HG03095 (cell line): ENCODE results near the gene PPP3CA.
"Not testable (repeated sequence)": the region's sequence is repeated elsewhere in the genome, so short reads cannot be mapped to it uniquely, and the experiment has no call there.

Experiments
- ATAC-seq: cut with Tn5 transposase; IDR thresholded peaks from one replicate; pipeline ENCODE4 v1.9.1; 2021; ENCODE audit warnings: moderate library complexity; ENCODE audit not compliant: unreplicated experiment

The PPP3CA gene

DNA sequence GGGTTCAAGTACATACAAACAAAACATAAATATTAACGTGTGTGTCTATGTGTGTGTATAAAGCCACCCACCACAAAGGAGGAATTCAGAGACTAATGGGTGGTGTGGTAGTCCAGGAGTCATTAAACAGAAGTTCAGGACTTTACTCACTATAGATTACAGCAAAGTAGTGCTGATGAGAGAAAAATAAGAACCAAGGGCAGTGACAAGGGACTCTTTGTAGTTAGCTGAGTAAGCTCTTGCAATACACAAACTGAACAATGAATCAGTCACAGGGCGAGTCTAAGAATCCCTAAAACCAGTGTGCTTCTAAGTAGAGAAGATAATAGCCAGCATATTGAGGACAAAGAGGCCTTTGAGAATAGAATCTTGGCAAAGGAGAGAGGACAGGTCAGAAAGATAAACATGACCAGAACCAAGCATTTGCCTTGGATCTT, 232.4 kb downstream of the PPP3CA start:
- ATAC-seq: no peak

DNA sequence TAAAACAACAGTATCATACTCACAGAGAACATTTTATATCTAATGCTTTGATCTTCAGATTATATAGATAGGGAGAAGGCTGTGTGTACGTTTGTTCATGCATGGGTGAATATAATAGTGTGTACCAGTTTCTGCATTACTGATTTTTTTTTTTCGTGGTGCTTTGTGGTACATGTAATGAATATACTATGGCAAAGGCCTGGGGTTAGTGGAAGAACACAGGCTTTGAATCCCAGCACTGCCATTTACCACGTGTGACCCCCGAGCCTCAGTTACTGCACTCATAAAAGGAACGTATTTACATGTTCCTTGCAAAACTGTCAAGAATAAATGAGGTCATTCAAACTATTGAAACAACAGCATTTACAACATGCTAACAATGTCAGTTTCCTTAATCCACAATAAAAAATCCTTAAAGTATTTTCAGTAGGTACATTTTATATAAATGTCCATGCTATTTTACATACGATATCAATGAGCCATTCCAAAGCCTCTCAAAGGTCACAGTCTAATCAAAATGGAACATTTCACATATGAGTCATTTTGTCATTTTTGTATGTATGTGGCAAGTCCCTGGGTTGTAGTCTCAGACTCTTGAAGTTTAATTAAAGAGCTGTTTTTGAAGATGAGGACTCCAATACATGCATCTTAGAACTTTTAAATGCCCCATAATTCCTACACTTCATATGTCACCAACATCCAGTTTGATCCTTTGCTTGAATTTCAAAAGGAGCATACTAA, 242.8 kb downstream of the PPP3CA start:
- ATAC-seq: peak; percentile 30

DNA sequence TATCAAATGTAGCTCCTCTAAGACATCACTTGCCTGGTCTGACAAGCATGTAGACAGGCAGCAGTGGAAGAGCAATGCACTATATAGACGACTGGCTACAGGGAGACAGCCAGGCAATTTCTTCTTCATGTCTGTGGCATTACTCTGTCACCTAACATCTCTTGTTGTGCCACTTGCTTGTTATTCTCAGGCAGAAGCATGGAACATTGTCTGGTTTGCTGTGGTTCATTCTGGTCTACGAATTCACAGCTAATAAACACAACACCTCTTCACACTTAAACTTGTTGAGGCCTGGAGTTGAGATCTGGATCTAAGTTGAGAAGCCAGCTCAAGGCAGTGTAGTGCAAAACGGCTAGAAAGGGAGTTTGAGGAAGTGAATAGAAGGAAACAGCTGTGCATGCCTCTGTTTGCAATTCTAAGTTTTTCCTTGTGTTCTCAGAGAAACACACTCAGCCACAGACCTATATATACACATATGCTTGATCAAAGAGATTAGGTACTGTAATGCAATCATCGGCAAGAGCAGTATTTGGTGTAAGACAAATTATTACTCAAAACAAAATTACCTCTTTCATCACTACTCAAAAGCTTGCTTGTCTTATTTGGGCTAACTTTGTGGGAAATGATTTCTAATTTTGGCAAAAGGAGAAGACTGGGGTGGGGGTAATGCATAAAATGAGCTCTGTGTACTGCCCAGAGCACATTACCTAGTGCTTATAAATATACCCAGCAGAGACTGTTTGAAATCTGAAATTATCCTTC, 243.8 kb downstream of the PPP3CA start:
- peak; percentile 92 for ATAC-seq

DNA sequence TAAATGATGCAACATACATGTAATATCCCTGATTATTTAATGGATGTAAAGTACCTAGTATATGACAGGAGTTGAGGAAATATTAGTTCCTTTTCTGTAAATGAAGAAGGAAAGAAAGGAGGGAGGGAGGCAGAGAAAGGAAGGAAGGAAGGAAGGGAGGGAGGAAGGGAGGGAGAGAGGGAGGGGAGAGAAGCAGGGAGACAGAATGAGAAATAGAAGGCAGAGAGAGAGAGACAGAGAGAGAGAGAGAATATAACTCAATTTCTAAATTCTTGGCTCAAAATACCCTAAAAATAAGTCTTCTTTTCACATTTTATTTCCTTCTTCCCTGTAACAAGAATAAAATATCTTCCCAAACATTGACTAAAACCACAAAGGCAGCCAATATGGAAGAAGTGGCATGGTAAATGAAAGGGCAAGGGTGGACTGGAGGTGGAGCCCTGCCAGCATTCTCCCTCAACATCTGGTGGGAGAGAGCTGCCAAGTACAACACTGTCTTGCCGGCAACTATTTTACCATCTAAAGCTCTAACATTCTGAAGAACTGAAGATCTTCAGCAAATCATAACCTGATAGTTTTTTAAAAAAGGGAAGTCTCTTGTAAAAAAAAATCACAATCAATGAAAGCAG, 245.1 kb downstream of the PPP3CA start:
- no peak for ATAC-seq

DNA sequence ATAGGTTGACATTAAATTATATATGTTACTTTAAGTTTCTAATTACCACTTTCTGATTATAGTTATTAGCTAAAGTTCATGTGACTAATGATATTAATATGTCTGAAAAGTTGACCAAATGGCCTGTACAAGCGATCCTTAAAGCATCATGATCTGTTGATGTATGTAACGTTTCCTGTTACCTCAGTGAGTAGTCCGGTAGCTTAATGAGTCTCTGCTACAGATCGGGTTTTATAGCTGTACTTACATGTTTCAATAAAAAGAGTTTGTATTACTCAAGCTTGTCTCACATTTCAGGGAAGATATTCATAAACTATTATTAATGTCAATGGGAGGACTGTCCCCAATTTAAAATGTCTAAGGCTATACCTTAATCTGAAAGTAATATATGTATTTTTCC, 246.3 kb downstream of the PPP3CA start:
- no peak for ATAC-seq

DNA sequence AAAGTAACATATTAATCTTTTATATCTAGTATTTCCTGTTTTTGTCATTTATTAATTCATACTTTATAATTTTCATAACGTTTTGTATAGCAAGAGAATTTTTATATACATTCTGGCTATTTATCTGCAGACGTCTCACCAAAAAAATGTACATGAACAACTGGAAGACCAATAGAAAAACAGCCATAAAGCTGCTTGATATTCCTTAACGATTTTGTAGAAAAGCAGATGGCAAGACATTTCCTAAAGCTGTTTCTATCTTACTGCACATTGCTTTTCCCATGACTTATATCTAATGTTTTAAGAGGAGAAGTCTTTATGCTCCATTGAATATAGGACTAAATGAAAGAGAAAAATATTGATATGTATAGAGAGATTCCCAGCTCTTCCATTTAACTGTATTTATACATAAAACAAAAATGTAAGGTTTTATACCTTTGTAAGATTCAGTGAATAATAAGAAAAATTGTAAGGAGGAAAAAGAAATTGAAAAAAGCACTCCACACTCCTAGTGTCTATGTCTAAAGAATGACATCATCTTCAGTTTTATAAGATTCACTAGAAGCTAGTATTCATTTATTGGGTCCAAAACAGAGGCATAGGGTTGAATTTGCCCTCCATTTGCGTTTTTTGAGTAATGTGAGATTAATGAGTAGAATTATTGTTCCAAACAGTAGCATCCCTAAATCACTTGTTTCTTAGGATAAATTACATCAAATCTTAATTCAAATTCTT, 248.5 kb downstream of the PPP3CA start:
- ATAC-seq: no peak

DNA sequence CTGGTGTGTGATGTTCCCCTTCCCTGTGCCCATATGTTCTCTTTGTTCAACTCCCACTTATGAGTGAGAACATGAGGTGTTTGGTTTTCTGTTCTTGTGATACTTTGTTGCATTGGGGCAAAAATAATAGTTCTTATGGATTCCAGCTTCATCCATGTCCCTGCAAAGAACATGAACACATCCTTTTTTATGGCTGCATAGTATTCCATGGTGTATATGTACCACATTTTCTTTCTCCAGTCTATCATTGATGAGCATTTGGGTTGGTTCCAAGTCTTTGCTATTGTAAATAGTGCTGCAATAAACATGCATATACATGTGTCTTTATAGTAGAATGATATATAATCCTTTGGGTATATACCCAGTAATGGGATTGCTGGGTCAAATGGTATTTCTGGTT, 254.7 kb downstream of the PPP3CA start:
- ATAC-seq: not testable (repeated sequence)

DNA sequence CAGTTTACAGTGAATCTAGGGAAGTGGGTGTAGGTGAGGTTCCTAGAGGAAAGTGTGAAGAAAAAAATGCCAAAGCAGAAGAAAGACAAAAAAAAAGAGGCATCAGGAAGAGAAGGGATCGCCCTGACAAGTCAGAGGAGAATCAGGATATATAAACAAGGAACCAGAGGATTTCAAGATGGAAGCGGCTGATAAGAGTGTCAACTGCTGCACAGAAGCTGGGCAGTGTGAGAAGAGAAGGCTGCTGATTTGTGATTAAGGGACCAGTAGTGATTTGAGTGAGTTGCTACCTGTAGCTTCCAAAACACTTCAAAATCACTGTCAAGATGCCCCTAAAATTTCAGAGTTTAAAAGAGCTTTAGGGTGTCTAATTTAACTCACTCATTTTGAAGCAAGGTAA, 258.2 kb downstream of the PPP3CA start:
- no peak for ATAC-seq

DNA sequence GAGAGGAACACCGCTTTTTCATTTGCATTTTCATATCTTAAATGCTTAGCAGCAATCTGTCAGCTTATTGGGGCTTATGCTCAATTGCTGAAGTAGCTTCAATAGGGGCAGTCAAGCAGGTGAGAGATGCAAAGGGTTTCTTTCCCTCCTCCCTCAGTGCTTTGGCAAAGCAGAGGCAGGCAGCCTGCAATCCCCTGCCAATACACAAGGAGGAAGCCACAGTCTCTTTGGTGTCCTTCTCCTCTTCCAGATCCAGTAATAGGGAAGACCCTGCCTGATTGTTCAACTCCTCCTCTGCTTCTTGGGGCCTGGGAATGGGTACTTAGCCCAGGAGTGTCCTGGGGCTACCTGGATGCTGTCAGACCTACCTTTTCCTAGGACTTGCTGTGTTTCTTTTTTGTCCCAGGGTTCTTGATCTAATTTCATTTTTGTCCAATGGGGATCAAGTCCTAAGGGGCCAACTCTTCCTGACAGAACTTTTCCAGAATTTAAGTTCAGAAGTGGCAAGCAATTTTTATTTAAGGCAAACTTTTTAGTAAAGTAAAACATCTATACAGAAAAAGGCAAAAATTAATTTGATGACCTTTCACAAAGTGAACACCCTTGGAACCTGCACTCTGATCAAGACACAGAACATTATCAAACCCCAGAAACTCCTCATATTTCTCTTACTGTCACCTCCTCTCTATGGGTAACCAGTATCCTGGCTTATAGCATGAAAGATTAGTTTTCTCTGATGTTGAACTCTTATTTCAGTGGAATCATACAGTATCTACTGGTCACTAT, 260.3 kb downstream of the PPP3CA start:
- ATAC-seq: no peak

DNA sequence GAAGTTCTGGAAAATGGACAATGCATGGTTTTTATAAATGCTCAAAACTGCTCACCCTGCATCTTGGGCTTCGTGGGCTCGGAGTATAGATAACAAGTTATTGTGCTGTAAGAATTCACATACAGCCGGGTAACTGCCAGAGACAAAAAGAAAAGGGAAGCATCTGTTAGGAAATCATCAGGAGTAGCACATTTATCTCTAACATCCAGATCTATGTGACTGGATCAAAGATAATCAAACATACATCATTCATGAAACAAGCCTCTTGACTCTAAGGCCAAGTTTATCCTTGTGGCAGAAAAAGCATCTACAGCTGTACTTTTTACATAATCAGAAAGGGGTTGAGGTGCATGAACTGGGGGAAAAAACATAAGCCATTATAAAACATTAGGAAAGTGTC, 264.2 kb downstream of the PPP3CA start:
- ATAC-seq: no peak

DNA sequence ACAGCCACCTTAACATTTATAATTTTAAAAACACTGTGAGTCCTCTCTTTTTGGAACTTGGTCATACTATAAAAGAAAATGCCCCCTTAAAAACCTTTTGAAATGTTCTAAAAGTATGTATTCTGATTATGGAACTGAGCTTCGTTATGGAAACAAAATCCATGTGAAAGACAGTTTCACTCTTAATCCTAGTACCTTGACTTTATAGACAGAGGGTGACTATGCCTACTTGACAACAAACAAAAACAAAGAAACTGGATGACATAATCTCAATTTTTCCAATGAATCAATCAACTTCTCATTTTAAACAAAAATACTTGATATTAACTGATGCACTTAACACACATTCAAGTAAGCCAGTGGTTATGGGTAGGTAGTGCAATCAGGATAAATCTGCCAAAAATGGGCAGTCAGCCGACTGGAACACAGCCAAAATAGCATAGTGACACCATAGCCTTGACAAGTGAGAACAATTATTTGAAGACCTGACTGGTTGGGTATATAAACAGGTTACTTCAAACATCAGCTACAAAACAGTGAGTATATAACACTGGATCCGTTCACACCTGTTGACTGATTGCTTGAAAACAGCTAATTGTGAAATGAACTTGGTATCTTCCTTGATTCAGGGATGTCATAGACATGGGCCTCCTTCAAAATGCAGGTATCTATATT, 265.5 kb downstream of the PPP3CA start:
- no peak for ATAC-seq

DNA sequence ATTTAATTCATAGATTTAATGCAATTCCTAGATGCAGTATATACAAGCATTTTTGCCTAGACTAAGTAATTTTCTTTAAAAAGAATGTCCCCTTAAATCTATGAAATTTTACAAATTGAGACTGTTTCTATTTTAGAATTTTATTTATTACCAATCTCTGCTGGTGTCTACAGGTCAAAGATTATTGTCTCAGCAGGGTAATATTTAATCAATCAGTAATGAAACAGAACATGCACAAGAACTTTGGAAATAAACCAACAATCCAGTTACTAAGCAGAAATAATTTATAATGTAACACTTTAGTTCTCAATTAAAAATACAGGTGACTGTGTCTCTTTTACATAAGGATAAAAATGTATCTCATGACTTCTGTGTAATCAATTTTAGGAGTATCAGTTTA, 266.2 kb downstream of the PPP3CA start:
- no peak for ATAC-seq

DNA sequence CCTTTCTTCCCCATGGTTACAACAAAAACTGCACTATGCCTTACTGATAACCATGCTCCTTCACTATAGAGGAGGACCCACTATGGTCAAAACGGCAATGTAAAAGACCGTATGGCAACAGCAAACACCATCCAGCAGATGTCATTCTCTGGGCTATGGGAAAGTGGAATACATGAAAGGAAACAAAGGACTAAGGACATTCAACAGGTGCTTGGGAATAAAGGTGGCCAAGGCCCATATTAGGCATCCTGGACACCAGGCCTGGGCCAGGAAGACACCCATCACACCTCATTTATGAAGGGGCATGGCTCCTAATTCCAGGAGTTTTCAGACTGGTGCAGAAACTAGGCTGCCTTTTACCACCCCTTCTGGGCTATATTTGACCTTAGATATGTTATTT, 268.4 kb downstream of the PPP3CA start:
- ATAC-seq: no peak

DNA sequence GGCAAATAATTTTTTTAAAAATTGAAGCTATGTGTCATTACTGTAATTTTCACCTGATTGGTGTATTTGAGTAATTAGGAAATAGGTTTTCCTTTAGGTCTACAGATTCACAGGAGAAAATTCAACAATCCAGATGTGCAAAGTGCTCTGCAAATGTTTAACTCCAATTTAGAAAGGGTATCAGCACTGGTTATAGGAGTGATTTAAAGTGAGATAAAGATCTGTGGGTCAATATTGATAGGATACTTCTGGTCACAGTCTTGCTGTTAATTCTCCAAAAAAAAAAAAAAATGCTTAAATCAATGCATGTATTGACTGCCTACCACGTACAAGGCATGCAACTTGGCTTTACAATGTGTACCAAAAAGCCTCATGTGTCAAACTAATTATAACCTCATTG, 271.3 kb downstream of the PPP3CA start:
- no peak for ATAC-seq

DNA sequence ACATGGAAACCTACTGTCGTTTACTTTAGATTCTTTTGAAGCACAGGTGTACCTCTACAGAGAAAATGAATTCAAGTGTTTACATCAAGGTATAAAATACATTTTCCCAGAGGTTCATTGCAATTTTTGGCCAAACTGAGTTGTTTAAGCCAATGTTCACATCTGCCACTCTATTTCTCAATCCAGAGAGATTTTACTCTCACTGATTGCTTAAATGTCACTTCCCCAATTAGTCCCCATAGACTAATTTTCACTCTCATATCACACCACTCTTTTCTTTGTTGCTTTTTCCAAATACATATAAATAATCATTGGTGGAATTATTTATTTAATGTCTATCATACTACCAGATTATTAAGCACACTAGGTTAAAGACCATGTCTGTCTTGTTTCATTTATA, 271.8 kb downstream of the PPP3CA start:
- no peak for ATAC-seq

DNA sequence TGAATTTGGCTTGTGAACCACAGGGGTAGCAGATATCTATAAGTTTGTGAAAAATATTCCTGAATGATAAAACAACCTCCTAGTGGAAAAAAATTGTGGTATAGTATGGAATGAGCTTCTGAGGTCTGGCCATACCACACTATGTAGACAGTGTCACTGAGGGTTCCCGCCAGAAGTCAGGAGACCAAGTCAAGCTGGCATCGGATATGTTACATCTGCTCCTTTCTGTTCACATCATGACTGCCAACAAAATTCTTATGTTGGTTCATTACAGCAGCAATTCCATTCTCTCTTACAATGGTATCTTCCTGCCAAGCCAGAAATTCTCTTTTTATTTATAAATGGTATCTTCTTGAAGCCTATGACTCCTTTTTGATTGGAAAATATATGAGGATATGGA, 273.0 kb downstream of the PPP3CA start:
- ATAC-seq: no peak

DNA sequence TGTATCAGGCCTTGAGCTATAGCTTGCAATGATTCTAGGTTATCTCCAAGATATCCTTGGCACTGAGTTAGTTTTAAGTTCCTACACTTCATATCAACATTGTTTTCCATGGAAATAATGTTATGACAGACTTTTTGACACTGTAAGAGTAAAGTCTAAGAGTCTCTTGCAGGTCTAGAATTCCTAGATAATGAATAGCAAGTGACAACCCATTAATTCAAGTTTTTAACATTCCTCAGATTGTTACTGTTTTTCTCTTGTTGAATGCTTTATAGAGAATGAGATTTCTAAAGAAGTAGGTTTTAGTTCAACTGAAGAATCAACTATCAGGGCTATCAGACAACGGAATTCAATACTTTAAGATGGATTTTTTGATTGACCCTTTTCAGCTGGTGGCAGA, 276.1 kb downstream of the PPP3CA start:
- ATAC-seq: no peak

DNA sequence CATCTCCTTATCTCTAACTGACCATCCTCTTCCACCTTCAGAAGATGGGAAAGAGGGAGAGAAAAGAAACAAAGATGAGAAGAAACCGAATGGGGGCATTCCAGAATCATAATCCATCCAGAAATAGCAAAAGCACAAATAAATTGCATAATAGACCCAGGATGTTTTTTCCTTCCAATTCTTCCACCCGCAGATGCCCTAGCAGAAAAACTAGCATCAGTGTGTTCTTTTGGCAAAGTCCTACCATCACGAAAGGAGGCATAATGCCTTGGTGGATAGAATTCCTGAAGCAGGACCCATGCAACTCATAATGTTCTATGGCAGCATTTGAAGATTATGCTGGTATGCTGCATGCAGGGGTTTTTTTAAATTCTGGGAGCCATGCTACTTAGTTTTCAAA, 279.2 kb downstream of the PPP3CA start:
- no peak for ATAC-seq

DNA sequence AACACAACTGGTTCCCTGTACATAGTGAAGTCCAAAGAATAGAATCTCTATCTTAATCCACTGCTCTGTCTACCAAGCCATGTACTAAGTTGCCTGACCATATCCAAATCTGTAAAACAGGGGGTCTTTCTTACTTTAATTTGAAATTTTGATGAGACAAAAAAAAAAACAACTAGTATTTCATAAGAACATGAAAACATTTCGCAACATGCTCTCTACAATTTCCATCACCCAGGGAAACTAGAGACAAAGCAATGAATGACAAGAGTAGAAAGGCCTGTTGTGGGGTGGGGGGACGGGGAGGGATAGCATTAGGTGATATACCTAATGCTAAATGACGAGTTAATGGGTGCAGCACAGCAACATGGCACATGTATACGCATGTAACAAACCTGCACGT, 279.9 kb downstream of the PPP3CA start:
- no peak for ATAC-seq

DNA sequence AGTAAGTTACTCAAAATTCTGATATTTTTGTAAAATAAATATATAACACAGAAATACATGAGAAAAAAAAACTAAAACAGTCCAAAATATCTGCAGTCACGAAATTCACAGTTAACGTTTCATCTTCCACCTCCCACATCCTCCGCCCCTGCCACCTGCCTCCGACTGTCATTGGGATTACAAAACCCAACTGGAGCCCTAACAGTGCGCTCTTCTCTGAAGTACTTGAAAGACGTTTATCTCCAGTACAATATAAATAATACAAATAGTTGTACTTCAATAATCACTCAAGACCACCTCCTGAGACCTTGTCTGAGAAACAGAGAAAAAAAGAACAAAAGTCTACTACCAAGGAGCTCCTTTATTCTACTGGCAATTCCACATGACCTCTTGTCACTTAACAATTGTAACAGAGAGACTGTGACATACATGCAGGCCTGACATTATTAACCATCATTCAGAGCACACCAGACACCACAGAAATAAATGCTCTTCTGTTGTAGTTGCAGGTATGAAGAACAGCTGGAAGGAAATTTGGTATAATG, 280.6 kb downstream of the PPP3CA start:
- ATAC-seq: no peak
